NCI-H2081 treated with DMSO at 0.1 percent for 48 hours (cell line): ENCODE results near the gene SLC4A7.
"Not testable (repeated sequence)": the region's sequence is repeated elsewhere in the genome, so short reads cannot be mapped to it uniquely, and the experiment has no call there.

Source experiments
- DNase-seq: peaks from one replicate; lab custom pipeline; 2025; lab: John Stamatoyannopoulos, UW

SLC4A7 gene

GRCh38 chr3:27360113-27361078, 123.8 kb downstream of the SLC4A7 start:
- peak; percentile 50 for DNase-seq

DNA sequence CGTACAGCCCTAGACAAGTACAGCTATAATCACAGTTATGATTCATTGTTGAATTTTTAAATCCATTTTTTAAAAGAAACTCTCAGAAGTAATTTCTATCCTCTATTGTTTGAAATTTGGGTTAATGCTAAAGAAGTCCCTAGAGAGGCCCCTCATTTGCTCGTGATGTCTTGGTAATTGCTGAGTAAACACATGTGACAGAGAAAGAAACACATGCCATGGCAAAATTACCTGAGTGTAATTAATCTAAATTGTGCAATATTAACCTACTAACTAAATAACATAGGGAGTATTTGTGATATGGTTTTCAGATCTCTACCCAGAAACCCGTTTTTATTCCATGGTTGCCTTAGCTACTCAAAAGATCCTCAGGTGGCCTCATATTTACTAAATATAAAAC, 125.8 kb downstream of the SLC4A7 start:
- DNase-seq, result no peak

DNA sequence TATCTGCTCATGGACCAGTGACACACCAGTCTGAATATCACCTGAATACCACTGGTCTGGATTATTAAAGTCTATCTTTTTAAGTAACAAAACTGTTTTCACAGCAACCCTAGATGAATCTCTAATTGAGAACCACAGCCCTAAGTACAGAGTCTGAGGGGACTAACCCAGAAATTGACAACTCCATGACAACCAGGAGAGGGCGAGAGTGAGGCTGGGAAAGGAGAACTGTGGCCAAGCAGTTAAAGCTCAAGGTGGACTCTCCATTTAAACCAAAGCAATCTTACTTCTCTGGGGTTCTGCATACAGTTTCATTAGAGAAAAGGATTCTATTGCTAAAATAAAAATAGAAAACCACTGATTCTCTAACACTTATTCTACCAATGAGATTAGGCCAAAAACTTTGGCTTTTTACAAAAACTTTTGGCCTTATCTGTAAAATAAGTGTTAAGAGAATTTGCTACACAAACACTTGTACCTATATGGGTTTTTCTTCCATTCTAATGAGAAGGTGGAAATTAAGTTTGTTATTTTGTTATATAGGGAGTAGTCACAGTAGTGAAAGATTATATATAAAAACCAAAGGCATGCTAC, 126.4 kb downstream of the SLC4A7 start:
- no peak for DNase-seq

DNA sequence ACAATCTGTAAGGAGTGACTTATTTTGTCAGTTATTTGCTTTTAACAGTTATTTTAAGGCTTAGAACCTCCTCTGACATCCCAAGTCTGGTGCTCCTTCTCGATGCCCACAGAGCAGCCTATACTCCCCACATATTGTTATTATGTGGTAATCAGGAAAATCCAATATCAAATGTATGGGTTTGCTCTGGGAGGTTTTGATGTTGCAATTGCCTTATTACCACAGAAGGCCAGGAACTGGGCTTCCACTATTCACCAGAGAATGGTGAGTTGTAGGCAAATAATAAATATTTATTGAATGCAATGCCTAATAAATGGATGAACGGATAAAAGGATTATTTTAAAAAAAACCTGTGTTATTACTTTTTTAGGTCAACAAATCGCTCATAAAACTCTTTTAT, 127.2 kb downstream of the SLC4A7 start:
- no peak for DNase-seq

DNA sequence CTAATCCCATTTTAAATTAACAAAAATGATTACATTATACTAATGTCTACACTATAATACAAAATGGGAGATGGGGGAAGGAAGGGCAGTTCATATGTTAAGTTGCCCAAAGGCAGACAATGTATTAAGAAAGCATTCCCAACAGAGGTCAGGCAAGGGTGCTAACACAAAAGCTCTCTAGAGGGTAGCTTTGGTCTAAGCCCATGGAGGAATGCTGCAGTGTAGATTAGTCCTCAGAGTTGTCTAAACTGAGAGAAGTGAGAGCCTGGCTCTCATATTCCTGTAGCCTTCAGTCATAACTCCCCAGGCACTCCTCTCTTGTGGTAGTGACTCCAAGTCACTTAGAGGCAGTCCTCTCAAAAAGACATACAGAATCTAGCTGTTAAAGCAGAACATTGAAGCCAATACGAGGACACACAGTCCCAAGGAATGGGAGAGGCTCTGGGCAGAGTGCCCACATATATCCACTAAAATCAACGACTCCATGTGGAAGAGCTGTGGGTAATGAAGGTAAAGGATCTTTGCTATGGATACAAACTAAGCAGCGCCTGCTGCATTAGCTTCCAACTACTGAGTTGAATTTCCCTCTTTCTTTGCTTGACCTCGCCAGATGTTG, 129.5 kb downstream of the SLC4A7 start:
- DNase-seq, result no peak

GRCh38 chr3:27354161-27354560, 130.0 kb downstream of the SLC4A7 start:
- DNase-seq, result no peak

GRCh38 chr3:27353221-27353620, 131.0 kb downstream of the SLC4A7 start:
- DNase-seq, result no peak

- no peak for DNase-seq
These were observed 132.1 kb downstream of the SLC4A7 start for GRCh38 chr3:27352047-27352446.

GRCh38 chr3:27349832-27350231, 134.4 kb downstream of the SLC4A7 start:
- DNase-seq, result no peak

- DNase-seq, result no peak
These were observed 138.0 kb downstream of the SLC4A7 start for GRCh38 chr3:27345959-27346865.

DNA sequence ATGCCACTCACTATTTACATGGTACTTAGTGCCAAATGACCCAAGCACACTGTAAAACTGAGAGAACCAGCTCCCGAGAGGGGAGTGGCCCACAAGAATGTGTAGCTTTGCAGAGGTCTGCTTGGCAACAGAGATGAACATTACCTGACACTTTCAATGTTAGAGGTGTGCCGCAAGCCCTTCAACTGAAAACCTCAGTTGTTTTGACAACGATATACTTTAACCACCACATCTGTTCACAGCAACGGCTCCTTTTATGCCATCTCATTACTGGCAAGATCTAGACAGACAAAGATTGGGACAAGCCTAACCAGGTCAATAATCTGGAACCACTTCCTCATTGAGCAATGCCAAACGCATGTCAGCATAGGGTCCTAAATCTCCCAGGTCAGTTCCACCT, 138.7 kb downstream of the SLC4A7 start:
- no peak for DNase-seq

- DNase-seq, result no peak
These were observed 139.1 kb downstream of the SLC4A7 start for GRCh38 chr3:27345045-27345444.

DNA sequence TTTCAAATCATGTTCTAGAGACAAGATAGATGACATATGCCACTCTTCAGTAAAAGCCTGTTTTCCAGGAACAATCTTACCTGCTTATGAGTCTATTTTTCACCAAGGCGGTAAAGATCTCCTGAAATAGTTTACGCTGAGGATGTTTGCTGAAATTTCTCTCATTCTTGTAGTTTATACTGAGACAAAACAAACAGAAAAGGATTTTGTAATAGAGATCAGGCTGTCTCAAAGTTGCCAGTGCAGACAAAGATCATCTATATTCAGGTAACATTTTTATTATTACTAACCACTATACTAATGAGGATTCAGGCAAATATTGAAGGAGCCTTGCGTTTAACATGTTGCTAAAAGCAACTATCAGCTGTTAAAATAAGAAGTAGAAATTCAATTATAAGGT, 140.0 kb downstream of the SLC4A7 start:
- DNase-seq, result no peak

DNA sequence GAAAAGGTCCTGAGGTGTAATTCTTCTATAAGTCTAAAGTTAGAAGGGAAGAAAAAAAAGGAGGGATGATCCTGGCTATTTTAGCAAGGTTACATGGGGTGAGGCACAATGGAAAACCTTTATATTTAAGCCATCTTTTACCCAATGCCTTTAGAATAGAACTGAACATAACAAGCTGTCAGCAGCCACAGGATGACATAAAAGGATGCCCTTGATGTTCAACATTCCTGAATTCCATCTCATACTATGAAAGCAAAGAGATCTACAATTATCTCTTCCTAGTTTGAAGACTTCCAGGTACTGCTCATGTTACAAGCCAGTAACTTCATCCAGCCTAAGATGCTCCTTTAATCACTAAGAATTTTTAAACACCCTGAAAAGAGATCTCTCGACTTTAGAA, 141.9 kb downstream of the SLC4A7 start:
- DNase-seq, result no peak

- no peak for DNase-seq
These were observed 143.7 kb downstream of the SLC4A7 start for GRCh38 chr3:27340534-27340933.

GRCh38 chr3:27335571-27335970, 148.6 kb downstream of the SLC4A7 start:
- no peak for DNase-seq

DNA sequence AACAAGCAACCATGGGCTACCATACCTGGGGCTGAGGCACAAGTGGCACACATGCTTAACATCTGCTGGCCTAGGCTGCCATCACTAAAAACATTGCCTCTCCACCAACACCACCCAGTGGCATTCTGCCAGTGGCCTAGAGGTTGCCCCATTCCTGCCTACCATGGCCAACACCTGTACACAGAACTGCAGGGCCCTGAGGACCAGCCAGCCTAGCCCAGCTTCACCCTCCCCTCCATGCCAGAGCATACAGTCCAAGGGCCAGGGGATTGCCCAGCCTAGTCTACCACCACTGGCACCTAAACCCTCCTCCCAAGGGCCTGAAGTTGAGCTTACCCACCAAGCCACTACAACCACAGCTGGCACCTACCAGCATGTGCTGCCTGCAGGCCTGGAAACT, 150.3 kb downstream of the SLC4A7 start:
- DNase-seq, result no peak

GRCh38 chr3:27328982-27329762, 155.0 kb downstream of the SLC4A7 start:
- not testable (repeated sequence) for DNase-seq

- no peak for DNase-seq
These were observed 157.3 kb downstream of the SLC4A7 start for GRCh38 chr3:27326629-27327545.

DNA sequence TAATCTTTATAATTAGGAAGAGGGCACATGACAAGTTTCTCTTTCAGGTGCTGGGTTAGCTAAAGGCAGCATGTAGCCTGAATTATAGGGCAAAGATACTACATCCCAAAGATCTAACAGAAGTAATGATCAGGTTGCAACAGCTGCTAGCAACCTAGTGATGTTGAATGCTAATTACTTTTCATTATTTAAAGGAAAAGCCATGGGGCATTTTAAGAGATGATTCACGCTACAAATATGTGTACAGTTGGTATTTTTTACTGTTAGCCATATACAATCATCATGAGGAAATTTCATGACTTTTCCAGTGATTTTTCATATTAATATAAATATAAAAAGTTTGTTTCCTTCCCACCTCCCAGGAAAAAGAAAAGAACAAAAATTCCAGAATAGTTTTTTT, 158.0 kb downstream of the SLC4A7 start:
- DNase-seq, result no peak
